ENCODE measurements around the gene GABRA4.

DNA sequence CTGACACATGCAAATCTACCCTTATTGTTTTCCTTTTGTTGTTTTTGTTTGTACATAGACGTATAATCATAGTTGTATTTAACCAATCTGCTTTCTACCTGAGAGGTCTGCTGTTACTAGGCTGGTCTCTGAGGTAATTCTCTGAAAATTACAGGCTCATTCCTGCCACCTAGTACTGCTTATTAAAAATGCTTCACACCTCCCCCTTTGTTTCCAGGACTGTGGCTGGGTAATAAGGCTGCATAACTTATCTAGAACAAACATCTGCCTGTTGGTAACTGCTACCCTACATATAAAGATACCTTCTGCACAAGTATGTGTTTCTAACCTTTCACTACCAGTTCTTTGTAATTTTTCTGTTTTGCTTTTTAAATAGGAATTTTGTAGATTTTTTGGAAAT, 118.6 kb downstream of the GABRA4 start:
- TF ChIP-seq, protein P1, sequence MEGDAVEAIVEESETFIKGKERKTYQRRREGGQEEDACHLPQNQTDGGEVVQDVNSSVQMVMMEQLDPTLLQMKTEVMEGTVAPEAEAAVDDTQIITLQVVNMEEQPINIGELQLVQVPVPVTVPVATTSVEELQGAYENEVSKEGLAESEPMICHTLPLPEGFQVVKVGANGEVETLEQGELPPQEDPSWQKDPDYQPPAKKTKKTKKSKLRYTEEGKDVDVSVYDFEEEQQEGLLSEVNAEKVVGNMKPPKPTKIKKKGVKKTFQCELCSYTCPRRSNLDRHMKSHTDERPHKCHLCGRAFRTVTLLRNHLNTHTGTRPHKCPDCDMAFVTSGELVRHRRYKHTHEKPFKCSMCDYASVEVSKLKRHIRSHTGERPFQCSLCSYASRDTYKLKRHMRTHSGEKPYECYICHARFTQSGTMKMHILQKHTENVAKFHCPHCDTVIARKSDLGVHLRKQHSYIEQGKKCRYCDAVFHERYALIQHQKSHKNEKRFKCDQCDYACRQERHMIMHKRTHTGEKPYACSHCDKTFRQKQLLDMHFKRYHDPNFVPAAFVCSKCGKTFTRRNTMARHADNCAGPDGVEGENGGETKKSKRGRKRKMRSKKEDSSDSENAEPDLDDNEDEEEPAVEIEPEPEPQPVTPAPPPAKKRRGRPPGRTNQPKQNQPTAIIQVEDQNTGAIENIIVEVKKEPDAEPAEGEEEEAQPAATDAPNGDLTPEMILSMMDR (IDR thresholded peaks at IDR 0.05): no peak
- TF ChIP-seq, protein P2, sequence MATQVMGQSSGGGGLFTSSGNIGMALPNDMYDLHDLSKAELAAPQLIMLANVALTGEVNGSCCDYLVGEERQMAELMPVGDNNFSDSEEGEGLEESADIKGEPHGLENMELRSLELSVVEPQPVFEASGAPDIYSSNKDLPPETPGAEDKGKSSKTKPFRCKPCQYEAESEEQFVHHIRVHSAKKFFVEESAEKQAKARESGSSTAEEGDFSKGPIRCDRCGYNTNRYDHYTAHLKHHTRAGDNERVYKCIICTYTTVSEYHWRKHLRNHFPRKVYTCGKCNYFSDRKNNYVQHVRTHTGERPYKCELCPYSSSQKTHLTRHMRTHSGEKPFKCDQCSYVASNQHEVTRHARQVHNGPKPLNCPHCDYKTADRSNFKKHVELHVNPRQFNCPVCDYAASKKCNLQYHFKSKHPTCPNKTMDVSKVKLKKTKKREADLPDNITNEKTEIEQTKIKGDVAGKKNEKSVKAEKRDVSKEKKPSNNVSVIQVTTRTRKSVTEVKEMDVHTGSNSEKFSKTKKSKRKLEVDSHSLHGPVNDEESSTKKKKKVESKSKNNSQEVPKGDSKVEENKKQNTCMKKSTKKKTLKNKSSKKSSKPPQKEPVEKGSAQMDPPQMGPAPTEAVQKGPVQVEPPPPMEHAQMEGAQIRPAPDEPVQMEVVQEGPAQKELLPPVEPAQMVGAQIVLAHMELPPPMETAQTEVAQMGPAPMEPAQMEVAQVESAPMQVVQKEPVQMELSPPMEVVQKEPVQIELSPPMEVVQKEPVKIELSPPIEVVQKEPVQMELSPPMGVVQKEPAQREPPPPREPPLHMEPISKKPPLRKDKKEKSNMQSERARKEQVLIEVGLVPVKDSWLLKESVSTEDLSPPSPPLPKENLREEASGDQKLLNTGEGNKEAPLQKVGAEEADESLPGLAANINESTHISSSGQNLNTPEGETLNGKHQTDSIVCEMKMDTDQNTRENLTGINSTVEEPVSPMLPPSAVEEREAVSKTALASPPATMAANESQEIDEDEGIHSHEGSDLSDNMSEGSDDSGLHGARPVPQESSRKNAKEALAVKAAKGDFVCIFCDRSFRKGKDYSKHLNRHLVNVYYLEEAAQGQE (IDR thresholded peaks at IDR 0.05; ENCODE audit: low read depth, low read length): no peak
- TF ChIP-seq RCOR1 (IDR thresholded peaks at IDR 0.05; ENCODE audit: low read length): no peak
- TF ChIP-seq NFIC (IDR thresholded peaks at IDR 0.05; ENCODE audit: borderline replicate concordance): no peak
- TF ChIP-seq SMC3 (IDR thresholded peaks at IDR 0.05; ENCODE audit: low read depth, low read length): no peak
- TF ChIP-seq, protein P3, sequence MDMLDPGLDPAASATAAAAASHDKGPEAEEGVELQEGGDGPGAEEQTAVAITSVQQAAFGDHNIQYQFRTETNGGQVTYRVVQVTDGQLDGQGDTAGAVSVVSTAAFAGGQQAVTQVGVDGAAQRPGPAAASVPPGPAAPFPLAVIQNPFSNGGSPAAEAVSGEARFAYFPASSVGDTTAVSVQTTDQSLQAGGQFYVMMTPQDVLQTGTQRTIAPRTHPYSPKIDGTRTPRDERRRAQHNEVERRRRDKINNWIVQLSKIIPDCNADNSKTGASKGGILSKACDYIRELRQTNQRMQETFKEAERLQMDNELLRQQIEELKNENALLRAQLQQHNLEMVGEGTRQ (IDR thresholded peaks at IDR 0.05; ENCODE audit: borderline replicate concordance, low read depth, low read length): no peak
- no peak for TF ChIP-seq YY1 (IDR thresholded peaks at IDR 0.05; ENCODE audit: low read depth)
- TF ChIP-seq TEAD4 (IDR thresholded peaks at IDR 0.05; ENCODE audit: borderline replicate concordance, insufficient read depth): no peak
- TF ChIP-seq, protein P4, sequence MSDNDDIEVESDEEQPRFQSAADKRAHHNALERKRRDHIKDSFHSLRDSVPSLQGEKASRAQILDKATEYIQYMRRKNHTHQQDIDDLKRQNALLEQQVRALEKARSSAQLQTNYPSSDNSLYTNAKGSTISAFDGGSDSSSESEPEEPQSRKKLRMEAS (IDR thresholded peaks at IDR 0.05; ENCODE audit: low read depth): no peak
- no peak for TF ChIP-seq JUND (IDR thresholded peaks at IDR 0.05)
- TF ChIP-seq MXI1 (IDR thresholded peaks at IDR 0.05; ENCODE audit: low read depth, low read length): no peak
- TF ChIP-seq POLR2AphosphoS5 (IDR thresholded peaks at IDR 0.05; ENCODE audit: low read depth, low read length): no peak
- no peak for TF ChIP-seq SIN3A (IDR thresholded peaks at IDR 0.05; ENCODE audit: borderline replicate concordance, low read depth, low read length)
- TF ChIP-seq, protein P5, sequence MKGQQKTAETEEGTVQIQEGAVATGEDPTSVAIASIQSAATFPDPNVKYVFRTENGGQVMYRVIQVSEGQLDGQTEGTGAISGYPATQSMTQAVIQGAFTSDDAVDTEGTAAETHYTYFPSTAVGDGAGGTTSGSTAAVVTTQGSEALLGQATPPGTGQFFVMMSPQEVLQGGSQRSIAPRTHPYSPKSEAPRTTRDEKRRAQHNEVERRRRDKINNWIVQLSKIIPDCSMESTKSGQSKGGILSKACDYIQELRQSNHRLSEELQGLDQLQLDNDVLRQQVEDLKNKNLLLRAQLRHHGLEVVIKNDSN (IDR thresholded peaks at IDR 0.05; ENCODE audit: borderline replicate concordance, low read depth): no peak

Data from SK-N-SH (cell line).